Measurements from ENCODE around the gene SORBS1. TPM values are rescaled to one million over a fixed set of nuclear protein-coding genes. Genes with fewer than 3 reads are reported as not detected.

The SORBS1 gene
- total RNA-seq, 2 experiments from 2014 or later: 0.71 to 0.72 TPM

GRCh38 chr10:95574649-95575365 is 13.6 kb upstream of the SORBS1 start:
- H3K9me3 Mint-ChIP-seq: no peaks in the 10 kb centered on the region
- no peak overlapping the region for H3K4me3 Mint-ChIP-seq
- ATAC-seq (ENCODE audit: low read depth): no peak
- peaks cover 18% of the 10 kb centered on the region for H3K27me3 Mint-ChIP-seq
- no peak overlapping the region for H3K27ac Mint-ChIP-seq
- no peak for DNase-seq
- H3K4me1 Mint-ChIP-seq: no peaks in the 10 kb centered on the region
- POLR2A ChIA-PET: no interaction called here
- H3K36me3 Mint-ChIP-seq: no peaks in the 10 kb centered on the region

GRCh38 chr10:95573964-95574604 is 12.9 kb upstream of the SORBS1 start:
- H3K4me3 Mint-ChIP-seq: no peak overlapping the region
- no peak for DNase-seq
- H3K36me3 Mint-ChIP-seq: no peaks in the 10 kb centered on the region
- peaks cover 15% of the 10 kb centered on the region for H3K27me3 Mint-ChIP-seq
- H3K9me3 Mint-ChIP-seq: no peaks in the 10 kb centered on the region
- H3K4me1 Mint-ChIP-seq: no peaks in the 10 kb centered on the region
- no peak for ATAC-seq (ENCODE audit: low read depth)
- no peak overlapping the region for H3K27ac Mint-ChIP-seq
- POLR2A ChIA-PET: no interaction called here

GRCh38 chr10:95573527-95573926 is 12.4 kb upstream of the SORBS1 start:
- peaks cover 11% of the 10 kb centered on the region for H3K27me3 Mint-ChIP-seq
- no peaks in the 10 kb centered on the region for H3K36me3 Mint-ChIP-seq
- H3K4me3 Mint-ChIP-seq: no peak overlapping the region
- POLR2A ChIA-PET: no interaction called here
- ATAC-seq (ENCODE audit: low read depth) (no peak), DNase-seq (no peak)
- no peaks in the 10 kb centered on the region for H3K4me1 Mint-ChIP-seq
- no peaks in the 10 kb centered on the region for H3K9me3 Mint-ChIP-seq
- H3K27ac Mint-ChIP-seq: no peak overlapping the region

GRCh38 chr10:95572131-95572820 is 11.1 kb upstream of the SORBS1 start:
- ATAC-seq (ENCODE audit: low read depth) (no peak), DNase-seq (no peak)
- Mint-ChIP-seq H3K9me3 (no peaks in the 10 kb centered on the region), H3K4me1 (no peaks in the 10 kb centered on the region), H3K27me3 (peaks cover 11% of the 10 kb centered on the region), H3K4me3 (no peak overlapping the region), H3K36me3 (no peaks in the 10 kb centered on the region), H3K27ac (no peak overlapping the region)
- POLR2A ChIA-PET: no interaction called here

GRCh38 chr10:95571390-95571789 is 10.2 kb upstream of the SORBS1 start:
- H3K4me3 Mint-ChIP-seq: no peak overlapping the region
- DNase-seq (no peak), ATAC-seq (ENCODE audit: low read depth) (no peak)
- H3K9me3 Mint-ChIP-seq: no peaks in the 10 kb centered on the region
- H3K36me3 Mint-ChIP-seq: no peaks in the 10 kb centered on the region
- peaks cover 11% of the 10 kb centered on the region for H3K27me3 Mint-ChIP-seq
- H3K4me1 Mint-ChIP-seq: no peaks in the 10 kb centered on the region
- POLR2A ChIA-PET: no interaction called here
- H3K27ac Mint-ChIP-seq: no peak overlapping the region

- no peak for ATAC-seq (ENCODE audit: low read depth)
- no peak overlapping the region for H3K4me3 Mint-ChIP-seq
These were observed 8.2 kb upstream of the SORBS1 start for GRCh38 chr10:95569368-95569767.

GRCh38 chr10:95567903-95568630 is 6.9 kb upstream of the SORBS1 start:
- H3K36me3 Mint-ChIP-seq: no peaks in the 10 kb centered on the region
- no peak overlapping the region for H3K4me3 Mint-ChIP-seq
- H3K4me1 Mint-ChIP-seq: no peaks in the 10 kb centered on the region
- no peak for DNase-seq
- POLR2A ChIA-PET: no interaction called here
- ATAC-seq (ENCODE audit: low read depth): no peak
- H3K27ac Mint-ChIP-seq: no peak overlapping the region
- H3K27me3 Mint-ChIP-seq: peaks cover 17% of the 10 kb centered on the region
- no peaks in the 10 kb centered on the region for H3K9me3 Mint-ChIP-seq

More at GRCh38 chr10:95569368-95569767, 8.2 kb upstream of the SORBS1 start:
- no peaks in the 10 kb centered on the region for H3K4me1 Mint-ChIP-seq
- H3K27ac Mint-ChIP-seq: peak overlapping the region; percentile 19
- no peak for DNase-seq
- no peaks in the 10 kb centered on the region for H3K36me3 Mint-ChIP-seq
- H3K27me3 Mint-ChIP-seq: peaks cover 20% of the 10 kb centered on the region
- H3K9me3 Mint-ChIP-seq: no peaks in the 10 kb centered on the region
- POLR2A ChIA-PET: no interaction called here

GRCh38 chr10:95566136-95566535 is 5.0 kb upstream of the SORBS1 start:
- peaks cover 1% of the 10 kb centered on the region for H3K4me1 Mint-ChIP-seq
- no peaks in the 10 kb centered on the region for H3K9me3 Mint-ChIP-seq
- ATAC-seq (ENCODE audit: low read depth) (no peak), DNase-seq (no peak)
- no peaks in the 10 kb centered on the region for H3K36me3 Mint-ChIP-seq
- peaks cover 16% of the 10 kb centered on the region for H3K27me3 Mint-ChIP-seq
- POLR2A ChIA-PET: no interaction called here
- H3K4me3 Mint-ChIP-seq: no peak overlapping the region
- H3K27ac Mint-ChIP-seq: no peak overlapping the region

GRCh38 chr10:95565336-95565735 is 4.2 kb upstream of the SORBS1 start:
- peaks cover 2% of the 10 kb centered on the region for H3K4me1 Mint-ChIP-seq
- ATAC-seq (ENCODE audit: low read depth): no peak
- no peak for DNase-seq
- no peak overlapping the region for H3K4me3 Mint-ChIP-seq
- H3K9me3 Mint-ChIP-seq: no peaks in the 10 kb centered on the region
- H3K27me3 Mint-ChIP-seq: peaks cover 19% of the 10 kb centered on the region
- H3K27ac Mint-ChIP-seq: no peak overlapping the region
- no peaks in the 10 kb centered on the region for H3K36me3 Mint-ChIP-seq
- POLR2A ChIA-PET: no interaction called here

- H3K27ac Mint-ChIP-seq: no peak overlapping the region
These were observed 3.1 kb upstream of the SORBS1 start for GRCh38 chr10:95564291-95564690.

GRCh38 chr10:95562341-95562965 is 1.3 kb upstream of the SORBS1 start:
- ATAC-seq (ENCODE audit: low read depth): no peak
- POLR2A ChIA-PET: interaction anchor here (0.7 kb wide), 1 partner anchor 20 kb away, joined by 3 read pairs; no protein-coding TSS in a partner anchor
- Mint-ChIP-seq H3K36me3 (no peaks in the 10 kb centered on the region), H3K27ac (no peak overlapping the region), H3K9me3 (no peaks in the 10 kb centered on the region), H3K27me3 (peaks cover 37% of the 10 kb centered on the region), H3K4me3 (no peak overlapping the region), H3K4me1 (peaks cover 8% of the 10 kb centered on the region)
- DNase-seq: no peak

More at GRCh38 chr10:95564291-95564690, 3.1 kb upstream of the SORBS1 start:
- H3K4me3 Mint-ChIP-seq: no peak overlapping the region
- H3K36me3 Mint-ChIP-seq: no peaks in the 10 kb centered on the region
- ATAC-seq (ENCODE audit: low read depth): no peak
- no peak for DNase-seq
- no peaks in the 10 kb centered on the region for H3K9me3 Mint-ChIP-seq
- peaks cover 29% of the 10 kb centered on the region for H3K27me3 Mint-ChIP-seq
- H3K4me1 Mint-ChIP-seq: peaks cover 8% of the 10 kb centered on the region
- POLR2A ChIA-PET: no interaction called here

GRCh38 chr10:95561864-95562177 is 650 bp upstream of the SORBS1 start:
- Mint-ChIP-seq H3K9me3 (no peaks in the 10 kb centered on the region), H3K27me3 (peaks cover 37% of the 10 kb centered on the region), H3K27ac (no peak overlapping the region), H3K4me1 (peaks cover 8% of the 10 kb centered on the region), H3K36me3 (no peaks in the 10 kb centered on the region), H3K4me3 (peak overlapping the region; percentile 80)
- ATAC-seq (ENCODE audit: low read depth): no peak
- POLR2A ChIA-PET: no interaction called here
- DNase-seq: no peak
